Measurements from ENCODE around the gene SNRPD1. TPM values are rescaled to one million over a fixed set of nuclear protein-coding genes. Genes with fewer than 3 reads are reported as not detected.

The SNRPD1 gene
- total and polyA plus RNA-seq, 2 experiments from 2014 or later, result 35.7 to 700 TPM

GRCh38 chr18:21629089-21629832 lies 17.1 kb downstream of the SNRPD1 start (continued):
- TF ChIP-seq ZNF462 (CRISPR knock-in tag; IDR thresholded peaks at IDR 0.05), result no peak
- TF ChIP-seq, protein P1, sequence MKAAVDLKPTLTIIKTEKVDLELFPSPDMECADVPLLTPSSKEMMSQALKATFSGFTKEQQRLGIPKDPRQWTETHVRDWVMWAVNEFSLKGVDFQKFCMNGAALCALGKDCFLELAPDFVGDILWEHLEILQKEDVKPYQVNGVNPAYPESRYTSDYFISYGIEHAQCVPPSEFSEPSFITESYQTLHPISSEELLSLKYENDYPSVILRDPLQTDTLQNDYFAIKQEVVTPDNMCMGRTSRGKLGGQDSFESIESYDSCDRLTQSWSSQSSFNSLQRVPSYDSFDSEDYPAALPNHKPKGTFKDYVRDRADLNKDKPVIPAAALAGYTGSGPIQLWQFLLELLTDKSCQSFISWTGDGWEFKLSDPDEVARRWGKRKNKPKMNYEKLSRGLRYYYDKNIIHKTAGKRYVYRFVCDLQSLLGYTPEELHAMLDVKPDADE (IDR thresholded peaks at IDR 0.05), result no peak

DNA sequence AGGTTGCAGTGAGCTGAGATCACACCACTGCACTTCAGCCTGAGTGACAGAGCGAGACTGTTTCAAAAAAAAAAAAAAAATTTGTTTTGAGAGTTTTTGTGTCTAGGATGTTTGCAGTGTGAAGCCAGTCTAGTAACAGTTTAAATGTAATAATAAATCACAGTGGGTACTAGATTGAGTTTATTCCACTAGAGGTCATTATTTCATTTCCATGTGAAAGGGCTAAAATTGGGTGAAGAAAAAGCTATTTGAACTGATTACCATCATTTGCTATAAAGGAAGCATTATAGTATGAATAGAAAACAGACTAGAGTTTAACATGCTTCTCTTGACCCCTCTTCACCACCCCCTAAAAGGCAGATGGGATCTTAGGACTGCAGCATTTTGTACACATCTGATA lies 20.3 kb downstream of the SNRPD1 start:
- no peaks in the 10 kb centered on the region for H3K9me2 ChIP-seq (ENCODE audit: insufficient read depth)
- ATAC-seq, result no peak
- no peak overlapping the region for H3K4me3 ChIP-seq
- H3K27ac ChIP-seq (ENCODE audit: low read depth), result no peak overlapping the region; the same call in 1 of the 2 replicates
- no peaks in the 10 kb centered on the region; the same call in 1 of the 3 replicates for H3K9me3 Mint-ChIP-seq
- H3K27me3 ChIP-seq (ENCODE audit: insufficient read depth), result no peaks in the 10 kb centered on the region
- H3K36me3 Mint-ChIP-seq (ENCODE audit: low read depth), result peaks cover 79% of the 10 kb centered on the region
- H4K20me1 ChIP-seq (replicated peaks; ENCODE audit: insufficient read depth), result peaks cover 11% of the 10 kb centered on the region
- no peak overlapping the region for H3K27ac Mint-ChIP-seq
- no peak overlapping the region for H2AFZ ChIP-seq
- no peak overlapping the region for H3K4me3 Mint-ChIP-seq
- H3K4me2 ChIP-seq, result no peak overlapping the region
- H3K4me1 ChIP-seq (ENCODE audit: insufficient read depth), result no peaks in the 10 kb centered on the region
- no peak for DNase-seq (ENCODE audit: low spot score)
- H3K27me3 Mint-ChIP-seq (ENCODE audit: insufficient read depth, low read depth, poor library complexity), result peaks cover 4% of the 10 kb centered on the region
- peaks cover 16% of the 10 kb centered on the region for H3K79me2 ChIP-seq (replicated peaks; ENCODE audit: insufficient read depth)
- H3F3A ChIP-seq (replicated peaks; ENCODE audit: low read depth), result 0 out of 2 replicates have a peak, but pooled peaks cover 15% of the 10 kb centered on the region
- TF ChIP-seq ZNF114 (CRISPR knock-in tag; IDR thresholded peaks at IDR 0.05) (no peak), EZH2 (IDR thresholded peaks at IDR 0.05; ENCODE audit: low read depth, unreplicated experiment) (no peak), EZH2phosphoT487 (IDR thresholded peaks at IDR 0.05; ENCODE audit: unreplicated experiment) (no peak), ZNF462 (CRISPR knock-in tag; IDR thresholded peaks at IDR 0.05) (no peak)
- peaks cover 44% of the 10 kb centered on the region for H3K36me3 ChIP-seq (ENCODE audit: insufficient read depth)
- no peaks in the 10 kb centered on the region for H3K4me1 Mint-ChIP-seq

Data from GM23338 (cell line).